Esophagus squamous epithelium (tissue), 5 donors: ENCODE data around the gene CYB5A. TPM values are rescaled to one million over a fixed set of nuclear protein-coding genes. Genes with fewer than 3 reads are reported as not detected.
A peak's percentile ranks its signal among the peaks of the same experiment; 100 is the strongest.
"Not testable (repeated sequence)": the region's sequence is repeated elsewhere in the genome, so short reads cannot be mapped to it uniquely, and the experiment has no call there.

Source experiments
- DNase-seq: peaks from one replicate; lab custom pipeline; 2025; lab: John Stamatoyannopoulos, UW
- H3K27ac ChIP-seq, 4 donors: fragments of 200-600 bp; sonication (generic); one replicate each; pipeline ENCODE4 v1.5.1; 2016 to 2019; ENCODE audit warnings: mild to moderate bottlenecking in 1 of 4
- H3K27me3 ChIP-seq, 4 donors: fragments of 200-600 bp; sonication (generic); 1 replicate in 3 of 4; 2 replicates in 1 of 4; pipeline versions ENCODE4 v1.5.1 to v1.6.0; 2017 to 2021; ENCODE audit warnings: antibody characterized with exemption in 1 of 4
- H3K36me3 ChIP-seq, 3 donors: fragments of 200-600 bp; sonication (generic); one replicate each; pipeline ENCODE4 v1.5.1; 2016 to 2019
- H3K4me1 ChIP-seq, 3 donors: fragments of 200-600 bp; sonication (generic); one replicate each; pipeline ENCODE4 v1.5.1; 2017 to 2019
- H3K4me3 ChIP-seq, 4 donors: fragments of 200-600 bp; sonication (generic); 1 replicate in 3 of 4; 2 replicates in 1 of 4; pipeline ENCODE4 v1.5.1; 2016 to 2019; ENCODE audit warnings: mild to moderate bottlenecking in 2 of 4, moderate library complexity in 1 of 4
- H3K9me3 ChIP-seq, 3 donors: fragments of 200-600 bp; sonication (generic); one replicate each; pipeline ENCODE4 v1.5.1; 2016 to 2019
- POLR2A ChIP-seq, 4 donors: fragments of 450-650 bp; IDR thresholded peaks; one replicate each; pipeline ENCODE4 v1.6.1; 2017; ENCODE audit warnings: antibody characterized with exemption in 4 of 4, mild to moderate bottlenecking in 4 of 4, moderate library complexity in 3 of 4
- WGBS, 2 donors: methylation state at CpG; one replicate each; pipeline ENCODE4 v1.1.5; 2018; 5-methylcytosine and 5-hydroxymethylcytosine counted together
- intact Hi-C: fragments of 100-400 bp; cut with DNase I; formaldehyde crosslinking; loops from one replicate; pipeline ENCODE4 v1.15.0; 2022
- total RNA-seq, 4 donors: library from RNA; depleted of rRNA; stranded (reverse); fragments of >200 nt; gene quantifications; one replicate each; pipeline ENCODE4 v1.1.0, GENCODE V29; 2016
- TF ChIP-seq, protein P1 (sequence below), 6 experiments: fragments of 450-650 bp in 4 of 6; fragments of 200-600 bp in 2 of 6; sonication (generic) in 2 of 6; IDR thresholded peaks; one replicate each; pipeline ENCODE4 v1.5.1; 2016 to 2019; ENCODE audit warnings: antibody characterized with exemption in 6 of 6, mild to moderate bottlenecking in 4 of 6, moderate library complexity in 4 of 6
- donor health status: DM: yes; HTN: yes; CAD: no.

Gene CYB5A
- total RNA-seq, 4 donors from 2014 or later, result 75.2 to 115 (median 90.3) TPM

DNA sequence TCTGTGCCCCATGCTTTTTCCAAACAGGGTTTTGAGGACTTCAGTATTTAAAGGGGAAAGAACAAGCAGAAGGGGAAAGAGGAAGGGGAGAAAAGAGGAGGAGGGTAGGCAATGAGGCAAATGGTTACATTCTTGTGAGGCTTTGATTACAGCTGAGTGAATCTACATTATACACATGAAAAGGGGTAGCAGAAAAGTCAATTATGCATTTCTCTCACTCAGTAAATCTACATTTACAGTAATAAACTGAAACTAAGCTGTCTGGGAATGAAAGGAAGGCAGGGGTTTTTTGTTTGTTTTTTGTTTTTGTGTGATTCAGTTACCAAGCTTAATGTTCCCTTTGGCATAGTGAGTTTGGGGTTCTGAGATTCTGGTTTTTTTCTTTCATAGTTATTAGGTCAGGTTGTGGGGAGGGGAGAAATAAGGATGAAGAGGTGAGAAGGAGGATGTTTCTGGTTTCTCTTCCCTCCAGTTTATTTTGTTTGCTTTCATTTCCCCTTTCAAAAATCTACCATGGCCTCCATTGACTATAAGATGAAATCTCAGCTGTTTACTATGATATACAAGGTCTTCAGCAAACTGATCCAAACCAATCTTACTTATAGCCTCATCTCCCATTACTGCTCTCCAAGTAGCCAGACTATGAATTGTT is 42.6 kb upstream of the CYB5A start:
- no peak overlapping the region for H3K27ac ChIP-seq
- H3K27me3 ChIP-seq, result no peaks in the 10 kb centered on the region
- H3K36me3 ChIP-seq, result no peaks in the 10 kb centered on the region
- no peak overlapping the region for H3K4me3 ChIP-seq
- no peaks in the 10 kb centered on the region for H3K9me3 ChIP-seq
- TF ChIP-seq POLR2A (IDR thresholded peaks at IDR 0.05), result no peak
- TF ChIP-seq, protein P1, sequence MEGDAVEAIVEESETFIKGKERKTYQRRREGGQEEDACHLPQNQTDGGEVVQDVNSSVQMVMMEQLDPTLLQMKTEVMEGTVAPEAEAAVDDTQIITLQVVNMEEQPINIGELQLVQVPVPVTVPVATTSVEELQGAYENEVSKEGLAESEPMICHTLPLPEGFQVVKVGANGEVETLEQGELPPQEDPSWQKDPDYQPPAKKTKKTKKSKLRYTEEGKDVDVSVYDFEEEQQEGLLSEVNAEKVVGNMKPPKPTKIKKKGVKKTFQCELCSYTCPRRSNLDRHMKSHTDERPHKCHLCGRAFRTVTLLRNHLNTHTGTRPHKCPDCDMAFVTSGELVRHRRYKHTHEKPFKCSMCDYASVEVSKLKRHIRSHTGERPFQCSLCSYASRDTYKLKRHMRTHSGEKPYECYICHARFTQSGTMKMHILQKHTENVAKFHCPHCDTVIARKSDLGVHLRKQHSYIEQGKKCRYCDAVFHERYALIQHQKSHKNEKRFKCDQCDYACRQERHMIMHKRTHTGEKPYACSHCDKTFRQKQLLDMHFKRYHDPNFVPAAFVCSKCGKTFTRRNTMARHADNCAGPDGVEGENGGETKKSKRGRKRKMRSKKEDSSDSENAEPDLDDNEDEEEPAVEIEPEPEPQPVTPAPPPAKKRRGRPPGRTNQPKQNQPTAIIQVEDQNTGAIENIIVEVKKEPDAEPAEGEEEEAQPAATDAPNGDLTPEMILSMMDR (IDR thresholded peaks at IDR 0.05), result no peak
- intact Hi-C loops, result no loop called here
- no peak for DNase-seq
- H3K4me1 ChIP-seq, result no peaks in the 10 kb centered on the region

DNA sequence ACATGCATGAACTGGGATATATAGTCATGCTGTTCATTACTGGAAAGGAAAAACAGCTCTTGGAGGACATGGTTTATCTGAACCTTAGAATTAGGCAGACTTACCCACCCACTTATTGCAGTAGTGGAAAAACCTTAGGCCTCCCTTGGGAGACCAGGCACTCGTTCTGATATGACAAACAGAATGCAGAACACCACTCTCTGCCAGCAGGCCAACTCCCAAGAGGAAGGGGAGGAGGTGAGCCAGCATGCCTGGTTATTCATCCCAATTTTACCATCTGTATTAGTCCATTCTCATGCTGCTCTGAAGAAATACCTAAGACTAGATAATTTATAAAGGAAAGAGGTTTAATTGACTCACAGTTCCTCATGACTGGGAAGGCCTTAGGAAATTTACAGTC is 41.3 kb upstream of the CYB5A start:
- no peak overlapping the region for H3K4me3 ChIP-seq
- intact Hi-C loops, result no loop called here
- DNase-seq, result no peak

DNA sequence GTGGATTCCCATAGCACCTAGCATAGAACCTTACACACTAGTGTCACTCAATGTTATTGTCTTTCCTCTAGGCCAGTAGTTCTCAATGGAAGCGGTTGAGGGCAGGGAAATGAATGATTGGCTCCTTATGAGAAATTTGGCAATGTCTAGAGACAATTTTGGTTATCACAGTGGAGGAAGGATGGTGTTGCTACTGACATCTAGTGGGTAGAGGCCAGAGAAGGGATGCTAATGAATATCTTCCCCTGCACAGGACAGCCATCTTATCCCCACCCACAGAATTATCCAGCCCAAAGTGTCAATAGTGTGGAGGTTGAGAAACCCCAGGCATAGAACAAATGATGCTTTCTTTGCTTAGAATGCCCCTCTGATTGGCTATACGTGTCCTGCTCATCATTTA is 39.6 kb upstream of the CYB5A start:
- Histone ChIP-seq H3K4me1 (no peaks in the 10 kb centered on the region), H3K36me3 (no peaks in the 10 kb centered on the region), H3K9me3 (no peaks in the 10 kb centered on the region), H3K4me3 (no peak overlapping the region), H3K27ac (no peak overlapping the region), H3K27me3 (no peaks in the 10 kb centered on the region)
- no peak for DNase-seq
- TF ChIP-seq POLR2A (IDR thresholded peaks at IDR 0.05), result no peak
- TF ChIP-seq, protein P1 (IDR thresholded peaks at IDR 0.05), result peak in 2 of 6 experiments; percentile 16 to 34
- WGBS, 2 donors, result 50 to 78% methylated on average over 2 of the region's 2 CpGs
- intact Hi-C loops, result no loop called here

More for the DNA sequence above, 41.3 kb upstream of the CYB5A start:
- Histone ChIP-seq H3K27me3 (no peaks in the 10 kb centered on the region), H3K36me3 (no peaks in the 10 kb centered on the region), H3K9me3 (no peaks in the 10 kb centered on the region), H3K27ac (no peak overlapping the region), H3K4me1 (no peaks in the 10 kb centered on the region)
- TF ChIP-seq POLR2A (IDR thresholded peaks at IDR 0.05), result no peak
- TF ChIP-seq, protein P1 (IDR thresholded peaks at IDR 0.05), result no peak
- 33 to 38% methylated on average over 1 of the region's 1 CpG for WGBS, 2 donors

DNA sequence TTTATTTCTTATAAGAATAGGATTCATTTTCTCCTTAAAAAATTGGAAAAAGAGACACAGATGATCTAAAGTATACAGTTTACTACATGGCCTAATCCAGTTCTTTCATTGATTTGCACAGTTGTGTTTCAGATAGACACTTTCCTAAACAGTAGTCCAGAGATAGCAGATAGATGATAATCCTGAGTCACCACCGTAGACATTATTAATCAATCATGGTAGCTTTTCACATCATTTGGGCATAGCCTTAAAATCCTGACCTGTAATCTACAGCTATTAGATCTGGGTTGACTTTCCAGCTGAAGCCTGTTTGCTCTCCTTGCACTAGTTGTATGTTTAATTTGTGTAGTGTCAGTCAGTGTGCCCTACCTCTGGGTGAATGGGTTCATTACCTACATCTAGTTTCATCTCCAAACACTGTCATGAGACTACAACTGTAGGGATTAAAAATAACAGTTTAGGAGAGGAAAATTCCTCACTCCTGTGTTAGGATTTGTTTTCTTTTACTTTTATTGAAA is 38.0 kb upstream of the CYB5A start:
- Histone ChIP-seq H3K9me3 (no peaks in the 10 kb centered on the region), H3K4me1 (no peaks in the 10 kb centered on the region), H3K4me3 (no peak overlapping the region), H3K27ac (no peak overlapping the region), H3K36me3 (no peaks in the 10 kb centered on the region), H3K27me3 (no peaks in the 10 kb centered on the region)
- TF ChIP-seq, protein P1 (IDR thresholded peaks at IDR 0.05), result no peak
- TF ChIP-seq POLR2A (IDR thresholded peaks at IDR 0.05), result no peak
- intact Hi-C loops, result no loop called here
- 47 to 72% methylated on average over 1 of the region's 1 CpG for WGBS, 2 donors
- no peak for DNase-seq

DNA sequence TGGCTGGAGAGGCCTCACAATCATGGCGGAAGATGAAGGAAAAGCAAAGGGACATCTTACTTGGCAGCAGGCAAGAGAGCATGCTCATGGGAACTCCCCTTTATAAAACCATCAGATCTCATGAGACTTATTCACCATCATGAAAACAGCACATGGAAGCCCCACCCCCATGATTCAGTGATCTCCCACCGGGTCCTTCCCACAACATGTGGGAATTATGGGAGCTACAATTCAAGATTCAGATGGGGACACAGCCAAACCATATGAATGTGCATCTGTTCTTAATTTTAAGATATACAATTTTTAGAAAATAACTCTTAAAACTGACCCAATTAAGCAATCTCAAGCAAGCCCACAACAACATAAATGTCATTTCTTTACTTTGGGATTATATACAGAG is 36.4 kb upstream of the CYB5A start:
- intact Hi-C loops, result no loop called here
- Histone ChIP-seq H3K4me3 (no peak overlapping the region), H3K27ac (no peak overlapping the region), H3K36me3 (no peaks in the 10 kb centered on the region), H3K4me1 (no peaks in the 10 kb centered on the region), H3K27me3 (no peaks in the 10 kb centered on the region), H3K9me3 (no peaks in the 10 kb centered on the region)
- 64 to 90% methylated on average over 1 to 2 of the region's 2 CpGs for WGBS, 2 donors
- TF ChIP-seq, protein P1 (IDR thresholded peaks at IDR 0.05), result no peak
- TF ChIP-seq POLR2A (IDR thresholded peaks at IDR 0.05), result no peak
- no peak for DNase-seq

DNA sequence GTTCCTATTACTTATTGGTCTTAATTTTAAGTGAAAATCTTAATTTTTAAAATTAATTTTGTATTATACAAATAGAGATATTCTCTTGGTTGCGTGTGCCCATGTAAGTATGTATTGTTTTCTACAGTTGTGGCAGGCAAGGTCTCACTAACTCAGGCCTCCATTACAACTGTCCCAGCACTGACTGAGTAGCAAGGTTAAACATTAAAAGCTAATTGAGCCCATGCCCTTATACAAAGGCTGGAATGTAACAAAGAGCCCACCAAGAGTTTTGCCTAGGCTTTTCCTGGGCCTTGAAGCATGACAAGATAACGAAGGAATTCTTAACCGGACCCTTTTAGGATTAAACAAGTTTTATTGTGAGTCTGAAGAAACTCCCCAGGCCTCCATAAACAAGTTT is 35.0 kb upstream of the CYB5A start:
- H3K4me1 ChIP-seq, H3K4me3 ChIP-seq, intact Hi-C loops, H3K9me3 ChIP-seq, H3K36me3 ChIP-seq, H3K27me3 ChIP-seq, H3K27ac ChIP-seq, DNase-seq: not testable (repeated sequence)
- WGBS, 2 donors, result 93 to 94% methylated on average over 3 of the region's 3 CpGs
